Progenitor cell of endocrine pancreas (in vitro differentiated cells): Measurements from ENCODE around the gene DMRTA1. TPM values are rescaled to one million over a fixed set of nuclear protein-coding genes. Genes with fewer than 3 reads are reported as not detected.
"Not testable (repeated sequence)": the region's sequence is repeated elsewhere in the genome, so short reads cannot be mapped to it uniquely, and the experiment has no call there.

Source experiments
- DNase-seq: peaks from one replicate; pipeline ENCODE4 v3.0.0; 2021; ENCODE audit warnings: low spot score; ENCODE audit not compliant: unreplicated experiment
- H3K27ac Mint-ChIP-seq: 2 replicates; pipeline ENCODE4 v1.8.0; 2021; ENCODE audit warnings: mild to moderate bottlenecking, moderate library complexity, mixed read lengths
- H3K27me3 Mint-ChIP-seq: 2 replicates; pipeline ENCODE4 v1.8.0; 2021; ENCODE audit warnings: mixed read lengths
- H3K36me3 Mint-ChIP-seq: 2 replicates; pipeline ENCODE4 v1.8.0; 2022; ENCODE audit warnings: mixed read lengths; ENCODE audit not compliant: insufficient read depth
- H3K4me1 Mint-ChIP-seq: 2 replicates; pipeline ENCODE4 v1.8.0; 2021; ENCODE audit warnings: low read depth, mixed read lengths
- H3K4me3 Mint-ChIP-seq: 2 replicates; pipeline ENCODE4 v1.8.0; 2021; ENCODE audit warnings: low read depth, mild to moderate bottlenecking, moderate library complexity, mixed read lengths
- H3K9me3 Mint-ChIP-seq: 2 replicates; pipeline ENCODE4 v1.8.0; 2021; ENCODE audit warnings: low read depth, mixed read lengths
- CTCF ChIP-seq: fragments of 200-600 bp; sonication (generic); IDR thresholded peaks from one replicate; pipeline ENCODE4 v1.5.0; 2021; ENCODE audit warnings: antibody characterized with exemption, mild to moderate bottlenecking; ENCODE audit not compliant: unreplicated experiment
- total RNA-seq: library from RNA; stranded (reverse); gene quantifications from 2 replicates; pipeline ENCODE4 v1.2.1, GENCODE V29; 2021

Gene DMRTA1
- total RNA-seq, 1 donor from 2014 or later: 7.7 TPM

GRCh38 chr9:22433691-22434090, 12.9 kb upstream of the DMRTA1 start:
- no peak for DNase-seq
- Mint-ChIP-seq H3K27me3 (no peaks in the 10 kb centered on the region), H3K27ac (no peak overlapping the region), H3K4me3 (no peak overlapping the region), H3K4me1 (no peaks in the 10 kb centered on the region), H3K9me3 (peaks cover 5% of the 10 kb centered on the region), H3K36me3 (no peaks in the 10 kb centered on the region)
- no peak for TF ChIP-seq CTCF

GRCh38 chr9:22435252-22435651, 11.4 kb upstream of the DMRTA1 start:
- not testable (repeated sequence) for H3K4me3 Mint-ChIP-seq, DNase-seq, H3K27ac Mint-ChIP-seq, H3K27me3 Mint-ChIP-seq, H3K4me1 Mint-ChIP-seq, H3K9me3 Mint-ChIP-seq, H3K36me3 Mint-ChIP-seq

GRCh38 chr9:22437461-22438067, 9.1 kb upstream of the DMRTA1 start:
- H3K4me1 Mint-ChIP-seq, H3K27ac Mint-ChIP-seq, H3K27me3 Mint-ChIP-seq, DNase-seq, H3K9me3 Mint-ChIP-seq, H3K4me3 Mint-ChIP-seq, H3K36me3 Mint-ChIP-seq: not testable (repeated sequence)

- H3K4me1 Mint-ChIP-seq: no peaks in the 10 kb centered on the region
- H3K27me3 Mint-ChIP-seq: peaks cover 10% of the 10 kb centered on the region
- no peak overlapping the region for H3K27ac Mint-ChIP-seq
- H3K36me3 Mint-ChIP-seq: no peaks in the 10 kb centered on the region
- no peak for DNase-seq
- H3K9me3 Mint-ChIP-seq: peaks cover 4% of the 10 kb centered on the region
- TF ChIP-seq CTCF: no peak
- no peak overlapping the region for H3K4me3 Mint-ChIP-seq
These were observed 5.8 kb upstream of the DMRTA1 start for GRCh38 chr9:22440841-22441240.

- Mint-ChIP-seq H3K27ac (peak overlapping the region; percentile 98), H3K4me3 (peak overlapping the region; percentile 94), H3K9me3 (no peaks in the 10 kb centered on the region), H3K27me3 (peaks cover 5% of the 10 kb centered on the region), H3K4me1 (peaks cover 8% of the 10 kb centered on the region), H3K36me3 (no peaks in the 10 kb centered on the region)
- TF ChIP-seq CTCF: peak; percentile 55
- peak; percentile 73 for DNase-seq
These were observed 460 bp downstream of the DMRTA1 start for GRCh38 chr9:22446950-22447617.

- Mint-ChIP-seq H3K4me1 (peaks cover 8% of the 10 kb centered on the region), H3K27ac (peak overlapping the region; percentile 98), H3K9me3 (no peaks in the 10 kb centered on the region), H3K4me3 (peak overlapping the region; percentile 94), H3K27me3 (peaks cover 5% of the 10 kb centered on the region), H3K36me3 (no peaks in the 10 kb centered on the region)
- DNase-seq: no peak
- TF ChIP-seq CTCF: no peak
These were observed 1.1 kb downstream of the DMRTA1 start for GRCh38 chr9:22447618-22448305.
